Neural progenitor cell (in vitro differentiated cells): ENCODE measurements around the gene CFAP69. TPM values are rescaled to one million over a fixed set of nuclear protein-coding genes. Genes with fewer than 3 reads are reported as not detected.

Experiments used
- DNase-seq: peaks from one replicate; pipeline ENCODE4 v3.0.0-alpha.2; 2016; ENCODE audit warnings: low spot score
- H2AFZ ChIP-seq: fragments of 200-600 bp; sonication (generic); replicated peaks from 2 replicates; pipeline ENCODE4 v1.6.1; 2016; ENCODE audit warnings: antibody characterized with exemption
- H3F3A ChIP-seq: fragments of 200-600 bp; sonication (generic); 2 replicates; pipeline ENCODE4 v1.6.1; 2016; ENCODE audit warnings: antibody characterized with exemption, low read depth
- H3K27ac ChIP-seq: fragments of 200-600 bp; sonication (generic); 2 replicates; pipeline ENCODE4 v1.5.1; 2016; ENCODE audit warnings: mild to moderate bottlenecking
- H3K27me3 ChIP-seq: fragments of 200-600 bp; sonication (generic); 2 replicates; pipeline ENCODE4 v1.6.1; 2016; ENCODE audit warnings: mild to moderate bottlenecking, moderate library complexity
- H3K36me3 ChIP-seq: fragments of 200-600 bp; sonication (generic); 2 replicates; pipeline ENCODE4 v1.5.1; 2016
- H3K4me1 ChIP-seq: fragments of 200-600 bp; sonication (generic); 2 replicates; pipeline ENCODE4 v1.6.1; 2016; ENCODE audit warnings: mixed run types
- H3K4me2 ChIP-seq: fragments of 200-600 bp; sonication (generic); 2 replicates; pipeline ENCODE4 v1.6.1; 2016
- H3K4me3 ChIP-seq: fragments of 200-600 bp; sonication (generic); 2 replicates; pipeline ENCODE4 v1.5.1; 2016
- H3K79me2 ChIP-seq: fragments of 200-600 bp; sonication (generic); 2 replicates; pipeline ENCODE4 v1.6.1; 2016; ENCODE audit warnings: low read depth
- H3K9ac ChIP-seq: fragments of 200-600 bp; sonication (generic); 2 replicates; pipeline ENCODE4 v1.6.1; 2016
- H3K9me3 ChIP-seq: fragments of 200-600 bp; sonication (generic); 2 replicates; pipeline ENCODE4 v1.5.1; 2016; ENCODE audit warnings: low read depth
- H4K20me1 ChIP-seq: fragments of 200-600 bp; sonication (generic); 2 replicates; pipeline ENCODE4 v1.6.1; 2016; ENCODE audit warnings: low read depth
- H3K27ac Mint-ChIP-seq: 3 replicates; pipeline ENCODE4 v1.8.0; 2021; ENCODE audit warnings: mixed read lengths
- H3K27me3 Mint-ChIP-seq: 2 replicates; pipeline ENCODE4 v1.8.0; 2022; ENCODE audit warnings: low read depth, mild to moderate bottlenecking, inconsistent platforms, moderate library complexity, mixed read lengths; ENCODE audit not compliant: insufficient read depth
- H3K36me3 Mint-ChIP-seq: 3 replicates; pipeline ENCODE4 v1.8.0; 2021; ENCODE audit warnings: mixed read lengths
- H3K4me1 Mint-ChIP-seq: 3 replicates; pipeline ENCODE4 v1.8.0; 2021; ENCODE audit warnings: mixed read lengths
- H3K4me3 Mint-ChIP-seq: 3 replicates; pipeline ENCODE4 v1.8.0; 2021; ENCODE audit warnings: mild to moderate bottlenecking, moderate library complexity, mixed read lengths
- H3K9me3 Mint-ChIP-seq: 3 replicates; pipeline ENCODE4 v1.8.0; 2020; ENCODE audit warnings: mixed read lengths
- EZH2 ChIP-seq: fragments of 200-600 bp; sonication (generic); IDR thresholded peaks from 2 replicates; pipeline ENCODE4 v1.6.1; 2017; ENCODE audit warnings: antibody characterized with exemption, mild to moderate bottlenecking, moderate library complexity
- EZH2phosphoT487 ChIP-seq: fragments of 200-600 bp; sonication (generic); IDR thresholded peaks from 2 replicates; pipeline ENCODE4 v1.6.1; 2017; ENCODE audit warnings: antibody characterized with exemption
- total RNA-seq: library from RNA; depleted of rRNA; stranded (reverse); fragments of >200 nt; gene quantifications from 2 replicates; pipeline ENCODE4 v1.2.3, GENCODE V29; 2015; ENCODE audit warnings: low replicate concordance
- TF ChIP-seq, protein P1 (sequence below): fragments of 200-600 bp; sonication (generic); IDR thresholded peaks from 2 replicates; pipeline ENCODE4 v1.5.1; 2017; ENCODE audit warnings: antibody characterized with exemption, mild to moderate bottlenecking

CFAP69 gene
- total RNA-seq, 1 donor from 2014 or later, result 4.8 TPM

DNA sequence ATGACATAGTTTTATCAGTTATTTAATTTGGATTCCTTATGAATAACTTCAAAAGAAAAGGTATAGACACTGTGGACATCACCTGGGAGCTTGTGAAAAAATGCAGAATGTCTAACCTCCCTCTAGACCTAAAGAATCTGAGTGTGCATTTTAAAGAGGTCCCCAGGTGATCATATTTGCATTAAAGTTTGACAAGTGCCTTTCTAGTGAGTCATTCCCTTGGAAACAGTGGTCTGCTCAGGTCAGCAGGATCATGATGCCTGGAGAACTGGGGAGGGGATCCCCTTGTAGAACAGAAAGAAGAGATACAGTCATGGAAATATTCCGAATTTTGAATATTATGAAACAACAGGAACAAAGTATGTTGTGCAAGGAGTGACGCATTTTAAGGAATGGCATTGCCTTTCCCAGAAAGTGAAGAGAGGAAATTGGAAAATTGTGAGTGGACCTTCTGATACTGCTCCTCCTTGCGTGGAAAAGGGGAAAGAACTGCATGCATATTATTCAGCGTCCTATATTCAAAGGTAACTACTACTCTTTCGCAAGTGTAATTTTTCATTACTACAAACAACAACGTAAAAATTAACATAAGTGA lies 28.8 kb upstream of the CFAP69 start:
- Histone ChIP-seq H3K36me3 (no peaks in the 10 kb centered on the region), H4K20me1 (no peaks in the 10 kb centered on the region), H3K27ac (no peak overlapping the region), H2AFZ (no peak overlapping the region), H3K4me2 (no peak overlapping the region), H3K79me2 (peaks cover 22% of the 10 kb centered on the region), H3K9me3 (no peaks in the 10 kb centered on the region), H3K4me3 (no peak overlapping the region), H3K9ac (no peak overlapping the region), H3K27me3 (peaks cover 1% of the 10 kb centered on the region), H3F3A (no peaks in the 10 kb centered on the region), H3K4me1 (peaks cover 14% of the 10 kb centered on the region)
- Mint-ChIP-seq H3K4me1 (peaks cover 5% of the 10 kb centered on the region), H3K27ac (no peak overlapping the region), H3K4me3 (no peak overlapping the region), H3K9me3 (no peaks in the 10 kb centered on the region), H3K36me3 (no peaks in the 10 kb centered on the region), H3K27me3 (peaks cover 3% of the 10 kb centered on the region)
- no peak for DNase-seq
- TF ChIP-seq EZH2phosphoT487 (no peak), EZH2 (no peak)
- TF ChIP-seq, protein P1, sequence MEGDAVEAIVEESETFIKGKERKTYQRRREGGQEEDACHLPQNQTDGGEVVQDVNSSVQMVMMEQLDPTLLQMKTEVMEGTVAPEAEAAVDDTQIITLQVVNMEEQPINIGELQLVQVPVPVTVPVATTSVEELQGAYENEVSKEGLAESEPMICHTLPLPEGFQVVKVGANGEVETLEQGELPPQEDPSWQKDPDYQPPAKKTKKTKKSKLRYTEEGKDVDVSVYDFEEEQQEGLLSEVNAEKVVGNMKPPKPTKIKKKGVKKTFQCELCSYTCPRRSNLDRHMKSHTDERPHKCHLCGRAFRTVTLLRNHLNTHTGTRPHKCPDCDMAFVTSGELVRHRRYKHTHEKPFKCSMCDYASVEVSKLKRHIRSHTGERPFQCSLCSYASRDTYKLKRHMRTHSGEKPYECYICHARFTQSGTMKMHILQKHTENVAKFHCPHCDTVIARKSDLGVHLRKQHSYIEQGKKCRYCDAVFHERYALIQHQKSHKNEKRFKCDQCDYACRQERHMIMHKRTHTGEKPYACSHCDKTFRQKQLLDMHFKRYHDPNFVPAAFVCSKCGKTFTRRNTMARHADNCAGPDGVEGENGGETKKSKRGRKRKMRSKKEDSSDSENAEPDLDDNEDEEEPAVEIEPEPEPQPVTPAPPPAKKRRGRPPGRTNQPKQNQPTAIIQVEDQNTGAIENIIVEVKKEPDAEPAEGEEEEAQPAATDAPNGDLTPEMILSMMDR, result no peak

DNA sequence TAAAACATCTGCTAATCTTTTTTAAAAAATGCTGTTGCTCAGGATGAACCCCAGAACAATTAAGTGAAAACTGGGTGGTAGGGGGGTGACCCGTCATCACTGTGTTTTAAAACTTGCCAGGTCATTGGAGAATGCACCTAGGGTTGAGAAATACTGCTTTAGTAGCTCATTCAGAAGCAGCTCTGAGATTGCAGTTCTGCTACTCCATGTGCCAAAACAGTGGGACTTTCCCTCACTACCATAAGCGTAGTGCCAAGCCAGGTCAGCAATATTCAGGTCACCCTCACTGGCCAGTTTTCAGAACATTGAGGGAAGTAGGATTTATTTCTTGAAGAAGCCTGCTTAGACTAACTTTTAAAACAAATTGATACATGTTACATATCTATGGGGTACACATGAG lies 28.2 kb upstream of the CFAP69 start:
- H3K4me1 Mint-ChIP-seq, result peaks cover 4% of the 10 kb centered on the region
- TF ChIP-seq, protein P1, result no peak
- TF ChIP-seq EZH2phosphoT487 (no peak), EZH2 (no peak)
- Histone ChIP-seq H3K4me3 (no peak overlapping the region), H3K4me2 (no peak overlapping the region), H3K27ac (no peak overlapping the region), H3K9me3 (no peaks in the 10 kb centered on the region), H4K20me1 (no peaks in the 10 kb centered on the region), H3K27me3 (no peaks in the 10 kb centered on the region), H3F3A (no peaks in the 10 kb centered on the region), H3K79me2 (peaks cover 22% of the 10 kb centered on the region), H3K4me1 (peaks cover 14% of the 10 kb centered on the region), H3K9ac (no peak overlapping the region), H3K36me3 (no peaks in the 10 kb centered on the region), H2AFZ (no peak overlapping the region)
- no peaks in the 10 kb centered on the region for H3K36me3 Mint-ChIP-seq
- DNase-seq, result no peak
- no peak overlapping the region for H3K4me3 Mint-ChIP-seq
- peaks cover 3% of the 10 kb centered on the region for H3K27me3 Mint-ChIP-seq
- H3K27ac Mint-ChIP-seq, result no peak overlapping the region
- no peaks in the 10 kb centered on the region for H3K9me3 Mint-ChIP-seq

DNA sequence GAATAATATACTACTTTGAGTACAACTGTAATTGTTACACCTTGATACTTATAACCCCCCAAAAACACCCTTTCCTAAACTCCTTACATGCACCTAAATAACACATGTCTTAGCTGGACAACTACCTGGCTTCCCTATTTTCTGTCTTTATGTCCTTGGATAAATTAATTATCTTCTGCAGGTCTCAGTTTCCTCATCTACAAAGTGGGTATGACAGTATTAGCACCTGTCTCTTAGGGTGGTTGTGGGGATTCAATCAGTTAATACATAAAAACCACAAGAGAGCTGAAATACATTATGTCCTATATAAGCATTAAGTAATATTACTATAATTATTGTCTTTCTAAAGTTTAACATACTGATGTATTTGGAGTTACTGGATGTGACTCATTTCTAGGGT lies 22.6 kb upstream of the CFAP69 start:
- Histone ChIP-seq H3K4me2 (no peak overlapping the region), H3K4me1 (no peaks in the 10 kb centered on the region), H3K9ac (no peak overlapping the region), H4K20me1 (no peaks in the 10 kb centered on the region), H2AFZ (no peak overlapping the region), H3F3A (no peaks in the 10 kb centered on the region), H3K27ac (no peak overlapping the region), H3K9me3 (no peaks in the 10 kb centered on the region), H3K4me3 (no peak overlapping the region), H3K27me3 (no peaks in the 10 kb centered on the region), H3K79me2 (peaks cover 12% of the 10 kb centered on the region), H3K36me3 (peaks cover 3% of the 10 kb centered on the region)
- Mint-ChIP-seq H3K27me3 (no peaks in the 10 kb centered on the region), H3K9me3 (no peaks in the 10 kb centered on the region), H3K36me3 (no peaks in the 10 kb centered on the region), H3K4me3 (no peak overlapping the region), H3K27ac (no peak overlapping the region), H3K4me1 (peaks cover 17% of the 10 kb centered on the region)
- TF ChIP-seq EZH2, result no peak
- TF ChIP-seq, protein P1, result no peak
- no peak for TF ChIP-seq EZH2phosphoT487
- DNase-seq, result no peak
